ENCODE measurements around the gene ACTA1.

DNA sequence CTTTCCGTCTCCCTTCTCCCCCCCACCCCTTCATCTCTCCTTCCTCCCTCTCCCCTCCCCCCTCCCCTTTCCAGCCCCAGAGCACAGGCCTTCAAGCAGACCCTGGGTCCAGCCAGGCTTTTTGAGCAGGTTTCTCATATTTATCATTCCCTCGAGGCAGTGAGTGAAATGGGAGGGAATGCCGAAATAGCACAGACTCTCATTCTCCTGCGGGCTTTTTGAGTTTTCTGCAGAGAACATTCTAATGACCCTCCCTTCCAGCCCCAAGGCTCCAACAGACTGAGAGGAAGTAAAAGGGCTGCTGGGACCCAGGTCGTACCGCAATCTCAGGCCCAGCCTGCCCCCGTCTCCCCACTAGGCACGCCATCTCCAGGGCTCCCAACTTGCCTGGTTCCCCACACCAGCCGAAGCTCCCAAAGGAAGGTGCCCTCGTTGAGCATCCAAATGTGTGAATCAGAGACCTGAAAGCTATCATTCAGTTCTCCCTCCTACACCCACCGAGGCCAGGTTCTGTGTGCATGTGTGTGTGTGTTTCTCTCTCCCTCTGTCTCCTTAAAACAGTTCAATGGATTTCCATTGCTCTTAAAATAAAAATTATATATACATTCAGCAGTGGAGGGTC lies 22.3 kb downstream of the ACTA1 start:
- TF ChIP-seq, protein P1, sequence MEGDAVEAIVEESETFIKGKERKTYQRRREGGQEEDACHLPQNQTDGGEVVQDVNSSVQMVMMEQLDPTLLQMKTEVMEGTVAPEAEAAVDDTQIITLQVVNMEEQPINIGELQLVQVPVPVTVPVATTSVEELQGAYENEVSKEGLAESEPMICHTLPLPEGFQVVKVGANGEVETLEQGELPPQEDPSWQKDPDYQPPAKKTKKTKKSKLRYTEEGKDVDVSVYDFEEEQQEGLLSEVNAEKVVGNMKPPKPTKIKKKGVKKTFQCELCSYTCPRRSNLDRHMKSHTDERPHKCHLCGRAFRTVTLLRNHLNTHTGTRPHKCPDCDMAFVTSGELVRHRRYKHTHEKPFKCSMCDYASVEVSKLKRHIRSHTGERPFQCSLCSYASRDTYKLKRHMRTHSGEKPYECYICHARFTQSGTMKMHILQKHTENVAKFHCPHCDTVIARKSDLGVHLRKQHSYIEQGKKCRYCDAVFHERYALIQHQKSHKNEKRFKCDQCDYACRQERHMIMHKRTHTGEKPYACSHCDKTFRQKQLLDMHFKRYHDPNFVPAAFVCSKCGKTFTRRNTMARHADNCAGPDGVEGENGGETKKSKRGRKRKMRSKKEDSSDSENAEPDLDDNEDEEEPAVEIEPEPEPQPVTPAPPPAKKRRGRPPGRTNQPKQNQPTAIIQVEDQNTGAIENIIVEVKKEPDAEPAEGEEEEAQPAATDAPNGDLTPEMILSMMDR (IDR thresholded peaks at IDR 0.05 in 2 of 3, conservative IDR thresholded peaks at IDR 0.05 in 1 of 3; ENCODE audit: borderline replicate concordance in 1 of 3, insufficient read depth in 1 of 3, low read depth in 2 of 3, low read length in 2 of 3), result no peak
- TF ChIP-seq SRF (IDR thresholded peaks at IDR 0.05; ENCODE audit: low read depth) (no peak), MAX (IDR thresholded peaks at IDR 0.05) (no peak), TCF7L2 (IDR thresholded peaks at IDR 0.05; ENCODE audit: borderline replicate concordance, extremely low read depth, insufficient read depth, insufficient read length) (no peak), EGR1 (IDR thresholded peaks at IDR 0.05; ENCODE audit: low read depth) (no peak), JUND (IDR thresholded peaks at IDR 0.05) (no peak), POLR2A (IDR thresholded peaks at IDR 0.05; ENCODE audit: borderline replicate concordance, extremely low read depth, insufficient read depth, insufficient read length) (no peak), SP1 (IDR thresholded peaks at IDR 0.05; ENCODE audit: low read depth) (no peak), SIN3A (IDR thresholded peaks at IDR 0.05; ENCODE audit: low read depth) (no peak), CBX3 (IDR thresholded peaks at IDR 0.05; ENCODE audit: low read depth) (no peak)
- TF ChIP-seq, protein P2, sequence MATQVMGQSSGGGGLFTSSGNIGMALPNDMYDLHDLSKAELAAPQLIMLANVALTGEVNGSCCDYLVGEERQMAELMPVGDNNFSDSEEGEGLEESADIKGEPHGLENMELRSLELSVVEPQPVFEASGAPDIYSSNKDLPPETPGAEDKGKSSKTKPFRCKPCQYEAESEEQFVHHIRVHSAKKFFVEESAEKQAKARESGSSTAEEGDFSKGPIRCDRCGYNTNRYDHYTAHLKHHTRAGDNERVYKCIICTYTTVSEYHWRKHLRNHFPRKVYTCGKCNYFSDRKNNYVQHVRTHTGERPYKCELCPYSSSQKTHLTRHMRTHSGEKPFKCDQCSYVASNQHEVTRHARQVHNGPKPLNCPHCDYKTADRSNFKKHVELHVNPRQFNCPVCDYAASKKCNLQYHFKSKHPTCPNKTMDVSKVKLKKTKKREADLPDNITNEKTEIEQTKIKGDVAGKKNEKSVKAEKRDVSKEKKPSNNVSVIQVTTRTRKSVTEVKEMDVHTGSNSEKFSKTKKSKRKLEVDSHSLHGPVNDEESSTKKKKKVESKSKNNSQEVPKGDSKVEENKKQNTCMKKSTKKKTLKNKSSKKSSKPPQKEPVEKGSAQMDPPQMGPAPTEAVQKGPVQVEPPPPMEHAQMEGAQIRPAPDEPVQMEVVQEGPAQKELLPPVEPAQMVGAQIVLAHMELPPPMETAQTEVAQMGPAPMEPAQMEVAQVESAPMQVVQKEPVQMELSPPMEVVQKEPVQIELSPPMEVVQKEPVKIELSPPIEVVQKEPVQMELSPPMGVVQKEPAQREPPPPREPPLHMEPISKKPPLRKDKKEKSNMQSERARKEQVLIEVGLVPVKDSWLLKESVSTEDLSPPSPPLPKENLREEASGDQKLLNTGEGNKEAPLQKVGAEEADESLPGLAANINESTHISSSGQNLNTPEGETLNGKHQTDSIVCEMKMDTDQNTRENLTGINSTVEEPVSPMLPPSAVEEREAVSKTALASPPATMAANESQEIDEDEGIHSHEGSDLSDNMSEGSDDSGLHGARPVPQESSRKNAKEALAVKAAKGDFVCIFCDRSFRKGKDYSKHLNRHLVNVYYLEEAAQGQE (IDR thresholded peaks at IDR 0.05; ENCODE audit: low read depth), result no peak

Measured in HCT116 (cell line).